GM18526 (cell line): ENCODE results near the gene CYLC1.

Source experiments
- POLR2A ChIP-seq: IDR thresholded peaks from 3 replicates; pipeline ENCODE4 v1.6.1; 2011; ENCODE audit not compliant: insufficient read length; ENCODE audit errors: extremely low read depth

CYLC1 gene

GRCh38 chrX:83860846-83861245, at the start of gene CYLC1:
CYLC1 (plus strand) TSS chrX:83861146; CDS start chrX:83861183, 37 bp downstream.
- no peak for TF ChIP-seq POLR2A

- no peak for TF ChIP-seq POLR2A
These were observed 41.6 kb upstream of the CYLC1 start for GRCh38 chrX:83819304-83819703.

- TF ChIP-seq POLR2A: no peak
These were observed 31.1 kb upstream of the CYLC1 start for GRCh38 chrX:83829874-83830273.

- no peak for TF ChIP-seq POLR2A
These were observed 15.5 kb upstream of the CYLC1 start for GRCh38 chrX:83845397-83845796.

- no peak for TF ChIP-seq POLR2A
These were observed 13.6 kb upstream of the CYLC1 start for GRCh38 chrX:83847339-83847738.

- no peak for TF ChIP-seq POLR2A
These were observed 27.6 kb downstream of the CYLC1 start for GRCh38 chrX:83888585-83888984.

- no peak for TF ChIP-seq POLR2A
These were observed 31.5 kb downstream of the CYLC1 start for GRCh38 chrX:83892433-83892832.

- TF ChIP-seq POLR2A: no peak
These were observed 46.0 kb downstream of the CYLC1 start for GRCh38 chrX:83906921-83907320.

- no peak for TF ChIP-seq POLR2A
These were observed 55.6 kb downstream of the CYLC1 start for GRCh38 chrX:83916525-83916924.

- TF ChIP-seq POLR2A: no peak
These were observed 73.3 kb downstream of the CYLC1 start for GRCh38 chrX:83934220-83934619.
